NOMO-1 treated with DMSO at 0.1 percent for 48 hours (cell line): ENCODE measurements around the gene GRK3.

Experiments
- DNase-seq: peaks from one replicate; lab custom pipeline; 2025; ENCODE audit not compliant: unreplicated experiment; lab: John Stamatoyannopoulos, UW

The GRK3 gene

DNA sequence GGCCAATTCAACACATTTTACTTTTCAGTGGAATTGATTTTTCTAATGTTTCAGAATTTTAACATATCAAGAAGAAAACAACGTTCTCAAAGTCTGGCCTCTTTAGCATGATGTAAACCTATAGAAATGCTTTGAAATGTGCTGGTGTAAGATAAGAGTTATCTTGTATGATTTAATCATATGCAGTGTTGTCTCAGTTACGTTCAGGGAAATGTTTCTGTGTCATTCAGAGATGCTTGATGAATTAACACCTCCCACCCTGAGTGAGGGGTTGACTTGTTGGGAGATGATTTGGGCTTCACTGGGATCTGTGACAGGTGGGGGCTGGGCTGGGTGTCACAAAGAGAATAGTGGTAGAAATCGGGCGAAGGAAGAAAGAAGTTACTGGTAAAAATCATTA lies 161.8 kb downstream of the GRK3 start:
- DNase-seq, result no peak

DNA sequence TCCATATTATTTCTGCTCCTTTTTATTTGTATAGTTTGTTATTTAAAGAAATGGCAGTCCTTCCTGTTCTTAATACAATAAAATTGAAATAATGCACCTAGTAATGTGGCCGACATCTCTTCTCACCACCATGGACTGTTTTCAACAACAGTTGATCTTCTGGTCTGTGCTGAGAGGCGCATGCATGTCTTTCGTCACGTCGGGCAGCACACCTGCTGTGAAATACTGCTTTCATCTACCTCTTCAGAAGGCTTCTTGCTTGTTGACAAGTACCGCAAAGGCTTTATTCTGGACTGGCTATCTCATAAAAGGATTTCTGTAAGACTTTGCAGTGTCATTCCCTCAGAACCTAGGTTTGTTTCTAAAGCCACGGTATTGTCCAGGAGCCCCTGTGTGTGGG lies 163.6 kb downstream of the GRK3 start:
- DNase-seq, result no peak

DNA sequence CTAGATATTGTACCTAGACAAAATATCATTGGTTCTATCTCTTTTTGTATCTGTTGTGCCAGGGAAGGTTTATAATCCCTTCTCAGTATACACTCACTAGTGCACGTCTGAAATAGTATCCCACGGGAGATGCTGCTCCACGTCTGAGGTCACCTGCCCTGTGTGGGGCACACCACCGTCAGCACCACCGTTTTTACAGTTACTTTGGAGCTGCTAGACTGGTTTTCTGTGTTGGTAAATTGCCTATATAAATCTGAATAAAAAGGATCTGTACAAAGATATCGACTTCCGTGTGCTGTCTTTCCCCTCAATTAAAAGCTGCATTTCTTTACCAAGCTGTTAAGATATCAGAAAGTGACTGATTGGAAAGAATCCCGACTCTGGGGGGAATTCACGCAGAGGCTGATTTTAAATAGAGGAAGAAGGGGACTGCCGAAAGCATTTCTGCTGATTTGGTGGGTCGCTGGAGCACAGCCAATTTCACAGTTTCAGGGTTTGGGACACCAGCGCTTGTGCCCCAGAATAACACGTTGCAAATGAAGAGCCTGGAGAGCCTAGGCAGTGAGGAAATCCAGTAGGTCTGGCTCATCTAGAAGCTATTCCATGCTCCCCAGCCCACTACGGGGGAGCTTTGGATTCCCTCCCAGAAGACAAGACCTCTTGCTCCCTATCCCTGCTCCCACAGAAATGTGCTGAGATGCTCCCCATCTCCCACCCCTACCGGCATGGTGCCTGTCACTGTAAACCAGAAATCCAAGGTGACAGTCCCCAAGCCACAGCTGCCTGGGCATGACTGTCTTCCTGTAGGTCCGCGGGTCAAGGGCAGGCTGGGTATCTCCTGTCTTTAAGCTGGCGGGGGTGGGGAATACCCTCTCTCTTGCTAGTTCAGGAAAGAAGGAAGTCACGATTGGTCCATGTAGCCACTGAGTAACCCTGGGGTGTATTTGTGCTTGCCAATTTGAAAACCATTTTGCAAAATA lies 164.8 kb downstream of the GRK3 start:
- no peak for DNase-seq

DNA sequence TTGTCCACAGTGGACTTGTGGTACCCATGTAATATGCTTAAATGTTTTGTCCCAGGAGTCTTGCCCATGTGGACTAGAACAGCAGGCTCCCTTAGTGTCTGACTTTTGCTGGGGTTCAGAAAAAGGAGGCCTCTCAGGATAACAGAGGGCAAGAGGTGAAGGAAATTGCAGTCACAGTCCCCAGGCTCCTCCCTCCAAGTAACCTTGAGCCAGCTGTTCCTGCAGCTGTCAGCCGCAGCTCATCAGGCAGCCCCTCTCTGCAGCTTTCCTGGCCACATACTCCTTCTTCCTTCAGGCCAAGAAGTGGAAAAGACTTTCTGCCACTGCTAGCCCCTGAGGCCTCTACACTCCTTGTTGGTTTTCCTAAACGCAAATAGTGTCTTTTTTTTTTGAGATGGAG lies 171.2 kb downstream of the GRK3 start:
- DNase-seq, result no peak

DNA sequence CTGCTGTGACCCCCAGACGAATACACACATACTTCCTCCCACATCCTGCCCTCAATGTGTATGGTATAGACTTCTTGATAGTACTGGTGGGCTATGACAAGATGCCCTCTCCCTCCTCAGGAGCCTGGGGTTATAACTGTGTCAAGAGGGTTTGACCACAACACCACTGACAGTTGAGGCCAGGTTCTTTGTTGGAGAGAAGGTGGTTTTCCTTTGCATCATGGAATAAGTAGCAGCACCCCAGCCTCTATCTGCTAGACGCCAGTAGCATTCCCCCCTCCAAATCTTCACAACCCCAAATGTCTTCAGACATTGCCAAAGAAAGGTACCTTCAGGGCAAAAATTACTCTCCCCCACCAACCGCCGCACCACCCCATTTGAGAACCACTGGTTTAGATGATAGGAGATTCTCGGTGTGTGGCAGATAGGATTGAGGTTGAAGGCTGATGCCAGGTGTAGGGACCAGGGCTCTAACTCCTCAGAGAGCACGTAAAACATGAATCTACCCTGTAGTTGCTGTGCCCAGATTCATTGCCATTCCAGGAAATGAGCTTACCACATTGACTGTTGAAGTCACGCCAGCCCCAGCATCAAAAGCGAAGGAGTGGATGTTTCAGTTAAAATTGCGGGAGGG lies 172.0 kb downstream of the GRK3 start:
- DNase-seq, result no peak

DNA sequence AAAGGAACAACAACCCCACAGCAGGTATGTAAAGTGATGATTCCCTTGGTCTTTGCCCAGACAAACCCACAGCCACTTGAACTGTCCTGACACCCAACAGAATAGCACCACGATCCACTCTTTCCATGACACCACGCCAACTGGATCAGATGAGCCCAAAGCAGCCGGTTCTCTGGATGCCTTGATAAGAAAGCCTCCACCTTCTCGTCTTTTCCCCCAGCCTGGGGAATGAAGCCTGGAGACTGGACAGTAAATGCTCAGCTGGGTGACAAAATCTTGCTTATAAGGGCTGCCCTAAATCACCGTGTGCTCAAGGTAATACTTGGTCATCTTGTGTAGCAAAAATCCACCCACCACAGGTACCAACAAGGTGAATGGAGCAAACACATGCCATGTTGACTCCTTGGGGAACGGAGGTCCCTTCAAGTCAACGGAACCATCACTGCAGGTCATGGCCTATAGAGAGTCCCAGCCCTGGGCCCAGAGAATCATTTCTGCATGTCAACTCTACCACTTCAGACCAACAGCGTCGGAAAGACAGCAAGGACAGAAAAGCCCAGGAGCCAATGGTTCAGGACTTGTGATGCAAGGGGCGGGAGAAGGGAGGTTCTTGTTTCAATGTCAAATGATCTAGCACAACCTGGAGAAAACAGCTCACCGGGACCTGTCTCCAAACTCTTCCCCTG lies 175.3 kb downstream of the GRK3 start:
- no peak for DNase-seq

DNA sequence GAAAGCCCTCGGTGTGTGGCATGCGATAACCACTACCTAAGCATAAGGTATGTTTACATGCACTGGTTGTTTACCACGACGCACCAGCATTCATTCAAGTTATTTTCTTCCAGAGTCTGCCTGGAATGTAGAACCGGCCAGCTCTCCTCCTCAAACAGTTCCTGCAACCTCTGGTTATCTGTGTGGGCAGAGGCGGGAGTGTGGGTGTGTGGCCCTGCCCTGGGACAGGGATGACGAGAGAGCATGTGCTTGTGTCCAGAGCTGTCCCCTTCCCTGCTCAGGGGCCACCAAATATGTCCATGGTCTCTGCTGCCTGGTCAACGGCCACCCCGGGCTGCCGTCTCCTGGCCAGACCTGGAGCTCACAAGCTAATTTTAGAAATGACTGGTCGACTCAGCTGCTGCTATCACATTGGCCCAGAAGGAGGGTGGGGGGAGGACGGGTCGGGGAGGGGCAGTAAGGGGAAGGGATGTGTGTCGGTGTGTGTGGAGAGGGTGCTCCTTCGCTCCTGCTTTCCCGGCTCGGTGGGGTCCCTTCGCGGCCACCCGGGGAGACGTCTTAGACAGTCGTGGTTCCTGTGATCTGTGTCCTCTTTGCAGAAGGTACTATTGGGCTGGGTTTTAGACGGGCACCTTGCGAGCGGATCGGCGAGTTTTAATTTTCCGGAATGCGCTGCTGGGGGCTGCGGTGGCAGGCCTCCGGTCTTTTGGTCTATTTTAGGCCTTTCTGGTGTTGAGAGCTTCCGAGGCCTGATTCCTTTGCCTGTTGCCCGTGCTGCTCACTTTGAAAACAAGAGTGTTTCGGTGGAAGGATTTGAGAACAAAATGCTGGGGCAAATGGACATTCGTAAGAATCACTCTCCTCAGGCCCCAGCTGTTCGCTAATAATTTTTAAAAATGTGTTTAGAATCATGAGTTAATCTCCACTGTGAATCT lies 177.5 kb downstream of the GRK3 start, which contains the start of gene MYO18B:
TSS of gene MYO18B (plus strand) at position 497 of the 935 bp plus-strand sequence. CDS start 18,905 bp downstream, outside the sequence.
- DNase-seq, result no peak

DNA sequence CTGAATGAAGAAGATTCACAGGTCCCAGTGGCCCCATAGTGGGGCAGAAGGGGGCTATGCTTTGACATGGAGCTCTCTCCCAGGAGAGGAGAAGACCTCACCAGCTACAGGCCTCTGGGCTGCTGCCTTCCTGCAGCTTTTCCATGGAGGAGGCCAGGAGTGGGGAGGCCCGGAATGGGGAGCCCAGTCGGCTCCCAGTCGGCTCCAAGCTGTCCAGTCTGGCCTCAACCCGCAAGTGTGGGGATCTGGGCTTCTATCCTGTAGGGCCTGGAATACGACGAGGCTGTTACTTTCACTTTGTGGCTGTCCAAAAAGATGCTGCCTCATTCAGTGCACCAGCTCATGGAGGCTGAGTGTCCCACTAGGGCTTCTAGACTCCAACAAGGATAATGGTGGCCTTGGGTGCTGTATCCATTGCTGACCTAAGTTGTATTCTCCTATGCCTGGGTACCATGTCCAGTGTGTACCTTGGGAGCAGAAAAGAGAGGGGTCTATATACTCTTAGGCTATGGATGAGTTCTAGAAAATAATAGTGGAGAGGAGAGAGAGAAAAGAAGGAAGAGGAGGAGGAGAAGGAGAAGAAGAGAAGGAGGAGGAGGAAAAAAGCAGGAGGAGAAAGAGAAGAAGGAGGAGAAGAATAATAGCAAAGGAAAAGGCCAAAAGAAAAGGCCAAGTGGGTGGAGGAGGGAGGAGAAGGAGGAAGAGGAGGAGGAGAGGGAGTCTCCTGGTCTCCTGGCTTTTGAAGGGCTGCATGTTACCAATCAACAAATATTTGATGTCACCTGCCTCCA lies 178.6 kb downstream of the GRK3 start:
- DNase-seq, result no peak

DNA sequence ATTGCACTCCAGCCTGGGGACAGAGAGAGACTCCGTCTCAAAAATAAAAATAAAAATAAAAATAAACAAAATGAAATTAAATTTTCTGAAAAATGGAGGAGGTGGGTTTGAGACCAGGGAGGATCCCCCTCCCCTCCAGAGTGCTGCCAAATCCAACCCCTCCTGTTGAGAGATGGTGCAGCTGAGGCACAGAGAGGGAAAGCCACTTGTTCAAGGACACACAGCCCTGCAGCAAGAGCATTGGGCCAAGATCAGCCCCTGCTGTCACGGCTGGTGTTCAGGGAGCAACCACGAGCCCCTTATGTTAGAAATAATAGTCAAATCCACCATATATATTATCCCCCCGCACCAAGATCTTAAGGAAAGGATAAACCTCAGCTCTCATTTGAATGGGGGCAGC lies 180.2 kb downstream of the GRK3 start:
- no peak for DNase-seq

DNA sequence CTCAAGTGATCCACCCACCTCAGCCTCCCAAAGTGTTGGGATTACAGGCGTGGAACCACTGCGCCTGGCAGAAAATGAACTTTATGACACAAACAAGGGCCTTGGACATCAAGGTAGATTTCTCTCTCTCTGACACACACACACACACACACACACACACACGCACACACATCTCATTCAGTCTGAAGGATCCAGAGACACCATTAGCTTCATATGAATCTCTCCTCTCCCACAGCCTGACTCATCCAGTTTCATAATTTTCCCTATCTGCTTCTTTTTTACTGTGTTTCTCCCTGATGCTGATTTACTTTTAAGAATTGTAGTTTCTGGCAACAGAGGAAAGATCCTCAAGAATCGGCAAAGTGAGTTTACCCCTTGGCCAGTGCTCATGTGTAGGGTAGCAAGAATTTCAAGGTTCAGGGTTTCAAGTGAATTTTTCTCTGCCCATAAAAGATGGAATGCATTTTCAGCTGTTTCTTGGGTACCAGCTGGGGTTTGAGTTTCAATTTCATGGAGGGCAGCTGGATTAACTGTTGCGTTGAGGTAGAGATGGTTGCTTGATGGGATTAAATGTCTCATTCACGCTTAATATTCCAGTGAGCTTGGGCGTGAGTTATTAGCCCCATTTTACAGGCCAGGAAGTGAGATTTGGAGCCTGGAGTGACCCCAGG lies 181.0 kb downstream of the GRK3 start:
- DNase-seq, result no peak

DNA sequence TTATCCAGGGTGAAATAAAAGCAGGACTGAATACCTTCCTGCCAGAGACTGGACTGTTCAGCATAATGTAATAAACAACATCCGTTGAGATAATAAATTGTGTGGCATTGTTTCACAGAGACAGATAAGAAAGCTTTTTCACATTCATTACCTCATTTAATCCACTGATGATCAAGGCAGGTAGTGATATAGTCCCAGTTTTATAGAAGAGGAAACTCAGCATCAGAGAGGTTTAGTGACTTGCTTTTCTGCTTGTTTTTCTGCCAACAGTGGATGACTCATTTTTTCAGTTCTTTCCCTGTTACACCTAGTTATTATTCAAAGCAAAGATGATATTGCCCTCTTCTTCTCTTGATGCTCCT lies 181.5 kb downstream of the GRK3 start:
- no peak for DNase-seq

DNA sequence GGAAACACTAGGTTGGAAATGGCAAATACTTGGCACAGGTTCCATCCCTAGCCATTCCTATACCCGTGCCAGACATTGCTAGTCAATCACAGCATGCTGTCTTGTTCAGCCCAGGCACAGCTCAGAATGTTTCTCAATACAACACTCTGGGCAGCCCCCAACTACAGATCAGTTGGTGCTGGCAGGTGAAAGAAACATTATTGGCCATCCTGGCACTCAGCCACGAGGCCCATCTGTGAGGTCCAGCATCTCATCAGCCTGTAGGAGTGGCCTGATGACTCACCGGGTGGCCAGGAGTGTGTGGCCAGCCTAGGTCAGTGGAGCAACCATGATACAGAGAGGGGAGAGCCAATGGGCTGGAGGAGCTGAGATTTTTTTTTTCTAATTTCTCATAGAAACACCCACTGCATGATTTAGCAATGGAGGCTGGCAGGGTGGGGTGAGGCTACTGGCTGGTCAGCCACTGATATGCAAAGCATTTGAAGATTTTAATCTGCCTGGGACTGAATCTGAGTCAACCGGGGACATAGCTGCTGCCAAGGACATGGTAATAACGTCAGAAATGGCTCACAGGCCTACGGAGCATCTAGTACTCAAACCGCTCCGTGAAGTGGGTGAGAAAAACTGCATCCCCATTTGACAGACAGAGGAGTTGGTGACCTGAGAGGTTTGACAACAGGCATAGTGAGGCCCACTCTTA lies 182.9 kb downstream of the GRK3 start:
- no peak for DNase-seq

DNA sequence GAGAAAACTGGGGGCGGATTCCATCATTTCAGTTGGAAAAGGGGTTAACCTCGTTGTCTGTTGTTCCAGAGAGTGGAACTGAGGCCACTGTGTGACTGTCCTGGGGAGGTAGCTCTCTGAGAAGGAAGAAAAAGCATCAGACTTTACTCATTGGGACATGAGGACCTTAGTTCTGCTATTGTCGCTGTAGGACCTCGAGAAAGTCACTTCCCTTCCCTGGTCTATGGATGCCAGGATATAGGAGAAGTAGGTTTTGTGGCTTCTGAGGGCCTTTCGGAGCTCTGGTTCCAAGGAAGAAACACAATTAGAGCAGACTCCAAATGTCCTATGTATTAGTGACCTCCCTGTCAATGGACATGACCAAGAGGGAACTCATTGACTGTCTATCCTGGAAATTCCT lies 183.7 kb downstream of the GRK3 start:
- DNase-seq, result no peak

DNA sequence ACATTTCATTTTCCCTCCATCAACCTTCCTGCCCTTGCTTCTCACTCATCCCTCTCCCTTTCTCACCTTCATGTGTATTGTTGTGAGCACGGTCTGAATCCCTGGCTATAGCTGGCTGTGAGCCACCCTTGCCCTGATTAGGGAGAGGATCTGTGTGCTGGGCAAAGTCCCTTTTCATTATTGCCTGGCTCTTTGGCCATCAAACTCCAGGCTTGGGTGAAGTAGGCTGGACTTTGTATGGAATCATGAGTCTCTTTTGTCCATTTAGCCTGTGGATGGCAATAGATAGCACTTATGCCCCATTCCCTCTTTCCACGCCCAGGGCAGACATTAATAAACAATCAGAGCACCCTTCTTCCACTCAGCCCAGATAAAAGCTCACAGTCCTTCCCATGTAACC lies 184.2 kb downstream of the GRK3 start:
- DNase-seq, result no peak

DNA sequence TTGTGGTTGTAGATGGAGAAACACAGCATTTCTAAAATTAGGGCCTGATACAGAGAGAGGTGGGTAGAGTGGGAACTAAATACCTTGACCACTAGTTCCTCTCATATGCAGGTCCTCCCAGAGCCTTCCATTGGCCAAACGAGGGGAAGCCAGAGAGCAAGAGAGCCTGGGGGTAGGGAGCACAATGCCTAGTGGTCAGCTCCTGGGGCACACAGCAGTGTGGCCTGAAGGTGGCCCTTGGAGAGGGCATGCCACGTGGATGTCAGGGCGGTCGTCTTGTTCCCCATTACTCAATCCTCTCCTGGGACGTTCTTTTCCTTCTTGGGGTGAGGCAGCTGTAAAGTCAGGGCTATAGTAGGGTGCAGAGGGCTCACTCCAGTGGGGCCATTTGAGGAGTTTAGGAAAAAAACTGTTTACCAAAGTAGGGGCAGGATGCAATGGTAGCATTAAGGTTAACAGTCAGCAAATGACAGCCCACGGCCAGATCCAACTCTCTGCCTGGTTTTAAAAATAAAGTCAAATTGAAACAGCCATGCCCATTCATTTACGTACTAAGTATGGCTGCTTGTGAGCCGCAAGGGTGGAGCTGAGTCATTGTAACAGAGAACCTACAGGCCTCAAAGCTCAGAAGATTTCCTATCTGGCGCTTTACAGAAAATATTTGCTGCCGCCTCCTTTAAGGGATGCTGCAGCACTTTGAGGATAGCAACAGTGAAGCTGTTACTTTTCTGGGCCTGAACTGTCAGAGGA lies 185.1 kb downstream of the GRK3 start:
- no peak for DNase-seq

DNA sequence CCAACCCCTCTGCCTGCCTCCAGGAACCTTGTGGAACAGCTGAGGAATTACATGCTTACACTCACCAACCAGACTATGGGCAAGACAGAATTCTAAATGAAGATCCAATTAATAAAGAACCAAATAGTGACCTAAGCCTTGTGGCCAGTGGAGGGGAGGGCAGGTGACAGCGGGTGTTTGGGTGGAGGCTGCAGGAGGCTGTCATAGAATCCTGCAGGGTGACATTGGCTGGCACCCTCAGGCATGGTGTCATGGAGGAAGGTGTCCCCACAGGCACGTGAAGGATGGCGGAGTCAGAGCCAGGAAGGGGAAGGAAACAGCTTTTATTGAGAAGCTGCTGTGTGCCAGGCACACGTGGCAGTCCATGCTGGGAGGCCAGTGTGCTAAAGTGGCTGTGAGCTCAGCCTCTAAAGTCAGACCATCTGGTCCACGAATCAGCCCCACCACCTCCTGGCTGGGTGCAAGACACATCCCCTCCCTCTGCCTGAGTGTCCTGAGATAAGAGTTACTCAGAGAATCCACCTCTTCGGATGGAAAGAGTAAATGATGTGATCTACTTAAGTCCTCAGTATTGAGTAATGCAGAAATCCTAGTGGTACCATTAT lies 186.2 kb downstream of the GRK3 start:
- DNase-seq, result no peak

DNA sequence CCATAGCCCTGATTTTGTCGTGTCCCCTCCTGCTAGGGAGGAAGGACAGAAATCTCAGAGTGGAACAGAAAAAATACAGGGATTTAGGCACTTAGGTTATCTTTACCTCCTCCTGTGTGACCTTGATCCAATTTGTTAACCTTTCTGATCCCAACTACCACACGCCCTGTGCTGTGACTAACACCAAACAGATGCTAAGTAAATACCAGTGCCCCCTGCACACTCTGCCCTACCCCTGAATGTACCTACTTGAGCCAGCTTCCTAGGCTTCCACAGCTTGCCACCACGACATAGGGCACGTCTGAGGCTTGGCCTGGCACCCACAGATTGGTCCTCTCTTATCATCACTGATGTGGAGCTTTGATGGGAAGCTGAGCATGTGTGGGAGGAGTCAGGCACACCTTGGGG lies 186.7 kb downstream of the GRK3 start:
- DNase-seq, result no peak
